ENCODE measurements around the gene UBE2J1.
A peak's percentile ranks its signal among the peaks of the same experiment; 100 is the strongest.

The UBE2J1 gene

DNA sequence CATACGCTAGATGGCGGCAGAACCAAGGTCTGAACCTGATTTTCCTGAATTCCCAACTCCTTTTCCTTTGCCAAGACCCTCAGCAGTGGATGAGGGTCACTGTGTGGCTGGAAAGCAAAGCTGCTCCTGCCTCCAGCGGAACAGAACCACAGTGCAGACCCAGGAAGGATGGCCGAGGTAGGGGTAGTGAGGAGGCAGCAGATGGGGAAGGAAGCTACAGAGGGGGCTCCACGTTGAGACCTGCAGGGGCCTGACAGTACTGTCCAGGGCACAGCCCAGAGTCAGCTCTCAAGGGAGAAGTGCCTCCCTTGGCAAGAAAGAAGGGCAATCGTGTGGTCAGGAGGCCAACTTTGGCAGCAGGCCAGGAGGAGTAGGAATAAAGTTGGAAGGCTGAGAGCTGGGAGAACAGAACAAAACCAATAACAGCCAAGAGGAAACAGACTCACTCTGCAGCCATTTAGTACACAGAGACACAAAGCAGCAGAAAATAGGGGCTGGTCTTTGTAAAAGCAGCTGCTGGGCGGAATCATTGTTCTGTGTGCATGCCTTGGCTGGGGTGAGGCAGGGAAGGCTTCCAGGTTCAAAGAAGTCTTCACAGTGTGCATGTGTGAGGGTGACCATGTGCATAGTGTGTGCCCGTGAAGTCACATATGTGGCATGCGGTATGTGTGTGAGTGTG, 40.5 kb downstream of the UBE2J1 start:
- no peak for TF ChIP-seq RARB (CRISPR knock-in tag; IDR thresholded peaks at IDR 0.05)
- TF ChIP-seq CSDC2 (CRISPR knock-in tag; IDR thresholded peaks at IDR 0.05): no peak
- TF ChIP-seq ZNF565 (CRISPR knock-in tag; conservative IDR thresholded peaks at IDR 0.05; ENCODE audit: low read depth): no peak
- TF ChIP-seq, protein P1, sequence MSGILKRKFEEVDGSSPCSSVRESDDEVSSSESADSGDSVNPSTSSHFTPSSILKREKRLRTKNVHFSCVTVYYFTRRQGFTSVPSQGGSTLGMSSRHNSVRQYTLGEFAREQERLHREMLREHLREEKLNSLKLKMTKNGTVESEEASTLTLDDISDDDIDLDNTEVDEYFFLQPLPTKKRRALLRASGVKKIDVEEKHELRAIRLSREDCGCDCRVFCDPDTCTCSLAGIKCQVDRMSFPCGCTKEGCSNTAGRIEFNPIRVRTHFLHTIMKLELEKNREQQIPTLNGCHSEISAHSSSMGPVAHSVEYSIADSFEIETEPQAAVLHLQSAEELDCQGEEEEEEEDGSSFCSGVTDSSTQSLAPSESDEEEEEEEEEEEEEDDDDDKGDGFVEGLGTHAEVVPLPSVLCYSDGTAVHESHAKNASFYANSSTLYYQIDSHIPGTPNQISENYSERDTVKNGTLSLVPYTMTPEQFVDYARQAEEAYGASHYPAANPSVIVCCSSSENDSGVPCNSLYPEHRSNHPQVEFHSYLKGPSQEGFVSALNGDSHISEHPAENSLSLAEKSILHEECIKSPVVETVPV (CRISPR knock-in tag; IDR thresholded peaks at IDR 0.05): no peak
- no peak for TF ChIP-seq SNAI2 (CRISPR knock-in tag; IDR thresholded peaks at IDR 0.05)
- TF ChIP-seq, protein P2, sequence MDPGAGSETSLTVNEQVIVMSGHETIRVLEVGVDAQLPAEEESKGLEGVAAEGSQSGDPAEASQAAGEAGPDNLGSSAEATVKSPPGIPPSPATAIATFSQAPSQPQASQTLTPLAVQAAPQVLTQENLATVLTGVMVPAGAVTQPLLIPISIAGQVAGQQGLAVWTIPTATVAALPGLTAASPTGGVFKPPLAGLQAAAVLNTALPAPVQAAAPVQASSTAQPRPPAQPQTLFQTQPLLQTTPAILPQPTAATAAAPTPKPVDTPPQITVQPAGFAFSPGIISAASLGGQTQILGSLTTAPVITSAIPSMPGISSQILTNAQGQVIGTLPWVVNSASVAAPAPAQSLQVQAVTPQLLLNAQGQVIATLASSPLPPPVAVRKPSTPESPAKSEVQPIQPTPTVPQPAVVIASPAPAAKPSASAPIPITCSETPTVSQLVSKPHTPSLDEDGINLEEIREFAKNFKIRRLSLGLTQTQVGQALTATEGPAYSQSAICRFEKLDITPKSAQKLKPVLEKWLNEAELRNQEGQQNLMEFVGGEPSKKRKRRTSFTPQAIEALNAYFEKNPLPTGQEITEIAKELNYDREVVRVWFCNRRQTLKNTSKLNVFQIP (CRISPR knock-in tag; IDR thresholded peaks at IDR 0.05; ENCODE audit: borderline replicate concordance, low read depth): no peak
- no peak for TF ChIP-seq OSR1 (CRISPR knock-in tag; IDR thresholded peaks at IDR 0.05)
- no peak for TF ChIP-seq CREB5 (CRISPR knock-in tag; IDR thresholded peaks at IDR 0.05; ENCODE audit: low read depth)
- peak; percentile 82 for ATAC-seq

DNA sequence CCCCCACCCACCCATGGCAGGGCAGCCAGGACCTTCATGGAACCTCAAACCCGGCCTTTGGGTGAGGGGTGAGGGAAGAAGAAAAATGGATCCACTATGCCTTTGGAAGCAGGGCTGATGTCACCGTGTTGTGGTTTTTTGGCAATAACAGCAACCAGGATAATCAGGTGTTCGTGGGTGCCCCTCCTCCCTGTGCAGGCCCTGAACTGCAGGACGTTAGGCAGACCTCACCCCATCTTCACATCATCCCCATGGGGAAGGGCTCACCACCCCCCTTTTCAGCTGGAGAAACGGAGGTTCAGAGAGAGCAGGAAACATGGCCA, 41.0 kb downstream of the UBE2J1 start:
- ATAC-seq: no peak
- TF ChIP-seq ZFP3 (CRISPR knock-in tag; IDR thresholded peaks at IDR 0.05) (no peak), BACH2 (CRISPR knock-in tag; IDR thresholded peaks at IDR 0.05; ENCODE audit: borderline replicate concordance) (no peak), CSDC2 (CRISPR knock-in tag; IDR thresholded peaks at IDR 0.05) (no peak), OSR1 (CRISPR knock-in tag; IDR thresholded peaks at IDR 0.05) (no peak), ZNF565 (CRISPR knock-in tag; conservative IDR thresholded peaks at IDR 0.05; ENCODE audit: low read depth) (no peak), ESRRG (CRISPR knock-in tag; IDR thresholded peaks at IDR 0.05) (no peak), ZC3H10 (CRISPR knock-in tag; IDR thresholded peaks at IDR 0.05) (no peak), ZNF8 (CRISPR knock-in tag; IDR thresholded peaks at IDR 0.05) (no peak)
- TF ChIP-seq, protein P3, sequence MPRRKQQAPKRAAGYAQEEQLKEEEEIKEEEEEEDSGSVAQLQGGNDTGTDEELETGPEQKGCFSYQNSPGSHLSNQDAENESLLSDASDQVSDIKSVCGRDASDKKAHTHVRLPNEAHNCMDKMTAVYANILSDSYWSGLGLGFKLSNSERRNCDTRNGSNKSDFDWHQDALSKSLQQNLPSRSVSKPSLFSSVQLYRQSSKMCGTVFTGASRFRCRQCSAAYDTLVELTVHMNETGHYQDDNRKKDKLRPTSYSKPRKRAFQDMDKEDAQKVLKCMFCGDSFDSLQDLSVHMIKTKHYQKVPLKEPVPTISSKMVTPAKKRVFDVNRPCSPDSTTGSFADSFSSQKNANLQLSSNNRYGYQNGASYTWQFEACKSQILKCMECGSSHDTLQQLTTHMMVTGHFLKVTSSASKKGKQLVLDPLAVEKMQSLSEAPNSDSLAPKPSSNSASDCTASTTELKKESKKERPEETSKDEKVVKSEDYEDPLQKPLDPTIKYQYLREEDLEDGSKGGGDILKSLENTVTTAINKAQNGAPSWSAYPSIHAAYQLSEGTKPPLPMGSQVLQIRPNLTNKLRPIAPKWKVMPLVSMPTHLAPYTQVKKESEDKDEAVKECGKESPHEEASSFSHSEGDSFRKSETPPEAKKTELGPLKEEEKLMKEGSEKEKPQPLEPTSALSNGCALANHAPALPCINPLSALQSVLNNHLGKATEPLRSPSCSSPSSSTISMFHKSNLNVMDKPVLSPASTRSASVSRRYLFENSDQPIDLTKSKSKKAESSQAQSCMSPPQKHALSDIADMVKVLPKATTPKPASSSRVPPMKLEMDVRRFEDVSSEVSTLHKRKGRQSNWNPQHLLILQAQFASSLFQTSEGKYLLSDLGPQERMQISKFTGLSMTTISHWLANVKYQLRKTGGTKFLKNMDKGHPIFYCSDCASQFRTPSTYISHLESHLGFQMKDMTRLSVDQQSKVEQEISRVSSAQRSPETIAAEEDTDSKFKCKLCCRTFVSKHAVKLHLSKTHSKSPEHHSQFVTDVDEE (CRISPR knock-in tag; IDR thresholded peaks at IDR 0.05): no peak

GRCh38 chr6:89310929-89311328, 41.6 kb downstream of the UBE2J1 start:
- TF ChIP-seq, protein P2 (CRISPR knock-in tag; IDR thresholded peaks at IDR 0.05; ENCODE audit: borderline replicate concordance, low read depth): no peak
- TF ChIP-seq OSR1 (CRISPR knock-in tag; IDR thresholded peaks at IDR 0.05) (no peak), ZFP3 (CRISPR knock-in tag; IDR thresholded peaks at IDR 0.05) (no peak), ARNTL (CRISPR knock-in tag; IDR thresholded peaks at IDR 0.05; ENCODE audit: borderline replicate concordance, low read depth) (no peak)
- ATAC-seq: no peak

DNA sequence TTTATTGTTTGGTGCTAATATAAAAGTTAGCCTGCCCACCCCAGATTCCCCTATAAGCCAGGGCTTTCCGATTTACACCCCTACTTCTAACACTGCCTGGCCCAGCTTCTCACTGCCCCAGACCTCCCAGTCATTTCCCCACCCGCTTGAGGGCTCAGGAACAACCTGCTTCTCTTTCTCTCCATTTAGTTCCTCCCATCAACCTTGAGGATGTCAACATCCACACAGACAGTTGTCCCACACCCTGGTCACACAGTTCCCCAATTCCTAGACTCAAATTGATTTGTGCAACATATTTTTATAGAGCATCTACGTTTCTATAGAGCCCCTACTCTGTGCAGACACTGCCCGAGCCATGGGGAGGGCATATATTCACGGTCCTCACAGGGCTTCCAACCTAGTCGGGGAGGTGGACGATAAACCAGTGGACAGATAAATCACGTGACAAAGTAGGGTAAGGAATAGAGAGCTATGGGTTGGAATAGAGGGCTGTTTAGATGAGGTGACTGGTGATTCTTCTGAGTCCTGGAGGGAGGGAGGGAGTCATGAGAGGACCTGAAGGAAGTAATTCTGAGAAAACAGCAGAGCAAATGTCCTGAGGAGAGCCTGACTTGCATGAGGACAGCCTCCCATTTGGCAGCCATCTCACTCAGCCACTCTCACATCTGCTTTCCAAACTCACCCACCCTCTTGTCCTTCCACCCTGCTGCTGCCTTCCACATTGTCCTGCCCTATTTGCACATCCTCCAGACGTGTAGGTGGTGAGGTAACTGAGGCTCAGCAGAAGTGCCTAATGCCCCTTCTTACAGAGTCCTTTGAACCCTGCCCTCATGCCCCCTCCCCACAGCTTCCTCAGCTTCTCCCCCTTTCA, 43.8 kb downstream of the UBE2J1 start:
- no peak for ATAC-seq
- TF ChIP-seq PATZ1 (CRISPR knock-in tag; IDR thresholded peaks at IDR 0.05; ENCODE audit: borderline replicate concordance): no peak
- TF ChIP-seq ZNF8 (CRISPR knock-in tag; IDR thresholded peaks at IDR 0.05): no peak
- TF ChIP-seq, protein P2 (CRISPR knock-in tag; IDR thresholded peaks at IDR 0.05; ENCODE audit: borderline replicate concordance, low read depth): no peak
- no peak for TF ChIP-seq ARNTL (CRISPR knock-in tag; IDR thresholded peaks at IDR 0.05; ENCODE audit: borderline replicate concordance, low read depth)
- TF ChIP-seq, protein P1 (CRISPR knock-in tag; IDR thresholded peaks at IDR 0.05): no peak
- TF ChIP-seq ZNF70 (CRISPR knock-in tag; IDR thresholded peaks at IDR 0.05): no peak
- no peak for TF ChIP-seq TOX (CRISPR knock-in tag; IDR thresholded peaks at IDR 0.05; ENCODE audit: borderline replicate concordance)
- no peak for TF ChIP-seq ESRRG (CRISPR knock-in tag; IDR thresholded peaks at IDR 0.05)

Data from SK-N-SH treated with all-trans-retinoic acid at 6 μM for 48 hours (cell line).